Effector CD4-positive, alpha-beta T cell (primary cell): ENCODE results near the gene BCL2.
A peak's percentile ranks its signal among the peaks of the same experiment; 100 is the strongest.

Source experiments
- DNase-seq: peaks from one replicate; pipeline ENCODE4 v3.0.0-alpha.2; 2020

The BCL2 gene

GRCh38 chr18:63138436-63139340, 180.9 kb downstream of the BCL2 start:
- DNase-seq: no peak

GRCh38 chr18:63137999-63138435, 181.6 kb downstream of the BCL2 start:
- DNase-seq: peak; percentile 55

GRCh38 chr18:63135101-63135500, 184.5 kb downstream of the BCL2 start:
- no peak for DNase-seq

- no peak for DNase-seq
These were observed 186.8 kb downstream of the BCL2 start for GRCh38 chr18:63132819-63133200.

GRCh38 chr18:63131959-63132818, 187.4 kb downstream of the BCL2 start:
- DNase-seq: no peak

GRCh38 chr18:63131106-63131958, 188.2 kb downstream of the BCL2 start:
- DNase-seq: peak; percentile 59

- no peak for DNase-seq
These were observed 189.4 kb downstream of the BCL2 start for GRCh38 chr18:63130176-63130575.

GRCh38 chr18:63128237-63128974, 191.2 kb downstream of the BCL2 start:
- no peak for DNase-seq

GRCh38 chr18:63126134-63127069, 193.2 kb downstream of the BCL2 start:
- DNase-seq: no peak

GRCh38 chr18:63120620-63121019, 198.9 kb downstream of the BCL2 start:
- no peak for DNase-seq

- DNase-seq: no peak
These were observed 199.9 kb downstream of the BCL2 start for GRCh38 chr18:63119647-63120046.

GRCh38 chr18:63113899-63114565, 205.5 kb downstream of the BCL2 start:
- no peak for DNase-seq

- no peak for DNase-seq
These were observed 206.9 kb downstream of the BCL2 start for GRCh38 chr18:63112706-63113105.

- no peak for DNase-seq
These were observed 207.7 kb downstream of the BCL2 start for GRCh38 chr18:63111671-63112402.

GRCh38 chr18:63109802-63110201, 209.8 kb downstream of the BCL2 start:
- DNase-seq: no peak

- no peak for DNase-seq
These were observed 210.5 kb downstream of the BCL2 start for GRCh38 chr18:63109022-63109421.

- no peak for DNase-seq
These were observed 211.6 kb downstream of the BCL2 start for GRCh38 chr18:63107931-63108330.

GRCh38 chr18:63107171-63107845, 212.3 kb downstream of the BCL2 start:
- no peak for DNase-seq

GRCh38 chr18:63106727-63107126, 212.8 kb downstream of the BCL2 start:
- DNase-seq: no peak
